GM18951 (cell line): ENCODE measurements around the gene VWA5B2.

Experiments
- POLR2A ChIP-seq: IDR thresholded peaks from 4 replicates; pipeline ENCODE4 v1.6.1; 2011; ENCODE audit warnings: mild to moderate bottlenecking; ENCODE audit not compliant: insufficient read length, insufficient read depth; ENCODE audit errors: extremely low read depth
- in situ Hi-C: fragments of 300-500 bp; cut with MboI; formaldehyde crosslinking; loops from one replicate; pipeline ENCODE4 v1.12.0; 2022; ENCODE audit warnings: low sequenced_read_pairs, mixed read lengths, inconsistent platforms; ENCODE audit not compliant: unreplicated experiment

VWA5B2 gene

GRCh38 chr3:184284696-184285095, 55.3 kb downstream of the VWA5B2 start:
- TF ChIP-seq POLR2A, result no peak
- in situ Hi-C loops, result loop anchor here (10.0 kb wide), 1 partner anchor 390 kb away; no protein-coding TSS in a partner anchor

- in situ Hi-C loops, result loop anchor here (10.0 kb wide), 1 partner anchor 395 kb away; no protein-coding TSS in a partner anchor
- no peak for TF ChIP-seq POLR2A
Observed at GRCh38 chr3:184289426-184289938, 60.1 kb downstream of the VWA5B2 start.

DNA sequence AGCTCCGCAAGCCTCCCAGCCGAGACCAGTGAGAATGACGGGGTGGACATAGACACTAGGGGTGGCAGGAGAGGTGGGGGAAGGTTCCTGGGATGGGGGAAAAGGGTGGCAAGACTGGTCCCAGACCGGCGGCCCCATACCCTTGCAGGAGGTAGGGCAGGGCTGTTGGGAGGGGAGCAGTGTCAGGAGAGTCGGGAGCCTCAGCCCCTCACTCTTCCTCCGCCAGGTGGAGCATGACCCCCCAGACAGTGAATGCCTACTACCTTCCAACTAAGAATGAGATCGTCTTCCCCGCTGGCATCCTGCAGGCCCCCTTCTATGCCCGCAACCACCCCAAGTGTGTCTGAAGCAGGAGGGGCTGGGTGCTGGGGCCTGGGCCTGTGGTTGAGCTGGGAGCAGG, 60.9 kb downstream of the VWA5B2 start:
- no peak for TF ChIP-seq POLR2A
- in situ Hi-C loops, result no loop called here

- in situ Hi-C loops, result no loop called here
Observed at GRCh38 chr3:184291044-184291737, 61.8 kb downstream of the VWA5B2 start.

More at GRCh38 chr3:184291044-184291737, 61.8 kb downstream of the VWA5B2 start:
- no peak for TF ChIP-seq POLR2A
